WTC11 (cell line): ENCODE measurements around the gene NDUFS3. TPM values are rescaled to one million over a fixed set of nuclear protein-coding genes. Genes with fewer than 3 reads are reported as not detected.
"Not testable (repeated sequence)": the region's sequence is repeated elsewhere in the genome, so short reads cannot be mapped to it uniquely, and the experiment has no call there.

Source experiments
- ATAC-seq: fragments of 200-7000 bp; cut with Tn5 transposase; 2 replicates; pipeline ENCODE4 v1.10.0; 2021; ENCODE audit warnings: mild to moderate bottlenecking, moderate library complexity
- CTCF ChIA-PET: fragments of 300-600 bp; sonication (Branson Sonifier 250); formaldehyde crosslinking; loops from one replicate; lab custom pipeline; 2021; ENCODE audit warnings: antibody characterized with exemption; lab: Charles Lee
- POLR2A ChIA-PET: fragments of 350-600 bp; sonication (Branson Sonifier 250); formaldehyde crosslinking; loops from one replicate; lab custom pipeline; 2021; ENCODE audit warnings: antibody characterized with exemption; lab: Charles Lee
- DNase-seq: peaks from one replicate; pipeline ENCODE4 v3.0.0; 2021; ENCODE audit warnings: low spot score
- H3K27ac Mint-ChIP-seq: 2 replicates; pipeline ENCODE4 v1.8.0; 2021; ENCODE audit warnings: mixed read lengths
- H3K27me3 Mint-ChIP-seq: 2 replicates; pipeline ENCODE4 v1.8.0; 2021; ENCODE audit warnings: low read depth, mild to moderate bottlenecking, moderate library complexity, mixed read lengths
- H3K36me3 Mint-ChIP-seq: 2 replicates; pipeline ENCODE4 v1.8.0; 2021; ENCODE audit warnings: mixed read lengths
- H3K4me1 Mint-ChIP-seq: 2 replicates; pipeline ENCODE4 v1.8.0; 2022; ENCODE audit warnings: mixed read lengths
- H3K4me3 Mint-ChIP-seq: 2 replicates; pipeline ENCODE4 v1.8.0; 2021; ENCODE audit warnings: mild to moderate bottlenecking, moderate library complexity, mixed read lengths
- H3K9me3 Mint-ChIP-seq: 2 replicates; pipeline ENCODE4 v1.8.0; 2021; ENCODE audit warnings: mixed read lengths
- ETV6 ChIP-seq: sonication (generic); formaldehyde crosslinking; IDR thresholded peaks from 2 replicates; pipeline ENCODE4 v1.8.1; 2022; ENCODE audit warnings: mild to moderate bottlenecking, missing genetic modification reagents
- FOXK1 ChIP-seq: sonication (generic); formaldehyde crosslinking; IDR thresholded peaks from 2 replicates; pipeline ENCODE4 v1.8.0; 2022; ENCODE audit warnings: mild to moderate bottlenecking, moderate library complexity, missing genetic modification reagents
- GABPB1 ChIP-seq: sonication (generic); formaldehyde crosslinking; IDR thresholded peaks from 2 replicates; pipeline ENCODE4 v1.8.1; 2023; ENCODE audit warnings: mild to moderate bottlenecking, missing genetic modification reagents
- JAZF1 ChIP-seq: fragments of 250-450 bp; sonication (Bioruptor Pico); IDR thresholded peaks from 2 replicates; pipeline ENCODE4 v1.9.0; 2021; ENCODE audit warnings: moderate library complexity, mild to moderate bottlenecking, inconsistent platforms
- KAT7 ChIP-seq: sonication (generic); formaldehyde crosslinking; IDR thresholded peaks from 2 replicates; pipeline ENCODE4 v1.8.1; 2023; ENCODE audit warnings: missing genetic modification reagents, mild to moderate bottlenecking, borderline replicate concordance
- MYBL2 ChIP-seq: sonication (generic); formaldehyde crosslinking; IDR thresholded peaks from 2 replicates; pipeline ENCODE4 v1.8.1; 2023; ENCODE audit warnings: mild to moderate bottlenecking, moderate library complexity, missing genetic modification reagents
- NFYB ChIP-seq: sonication (generic); formaldehyde crosslinking; conservative IDR thresholded peaks from 2 replicates; pipeline ENCODE4 v1.8.0; 2022; ENCODE audit warnings: low read depth, missing genetic modification reagents
- SMAD4 ChIP-seq: sonication (generic); formaldehyde crosslinking; IDR thresholded peaks from 2 replicates; pipeline ENCODE4 v1.8.0; 2022; ENCODE audit warnings: mild to moderate bottlenecking, missing genetic modification reagents
- TP53 ChIP-seq: sonication (generic); formaldehyde crosslinking; IDR thresholded peaks from 2 replicates; pipeline ENCODE4 v1.8.1; 2023; ENCODE audit warnings: mild to moderate bottlenecking, missing genetic modification reagents
- ZBTB21 ChIP-seq: sonication (generic); formaldehyde crosslinking; IDR thresholded peaks from 2 replicates; pipeline ENCODE4 v1.8.1; 2023; ENCODE audit warnings: mild to moderate bottlenecking, missing genetic modification reagents, borderline replicate concordance
- ZNF219 ChIP-seq: sonication (generic); formaldehyde crosslinking; IDR thresholded peaks from 2 replicates; pipeline ENCODE4 v1.8.0; 2023; ENCODE audit warnings: missing genetic modification reagents, mild to moderate bottlenecking, borderline replicate concordance
- ZNF263 ChIP-seq: sonication (generic); formaldehyde crosslinking; IDR thresholded peaks from 2 replicates; pipeline ENCODE4 v1.8.1; 2022; ENCODE audit warnings: low read depth, mild to moderate bottlenecking, moderate library complexity, missing genetic modification reagents
- total RNA-seq: library from RNA; stranded (reverse); gene quantifications from 3 replicates; pipeline ENCODE4 v1.2.3, GENCODE V29; 2021
- TF ChIP-seq, protein P1 (sequence below): sonication (generic); formaldehyde crosslinking; IDR thresholded peaks from 2 replicates; pipeline ENCODE4 v1.8.1; 2022; ENCODE audit warnings: low read depth, missing genetic modification reagents, borderline replicate concordance
- TF ChIP-seq, protein P2 (sequence below): fragments of 250-450 bp; sonication (Bioruptor Pico); IDR thresholded peaks from 2 replicates; pipeline ENCODE4 v2.1.2; 2022; ENCODE audit warnings: mild to moderate bottlenecking, moderate library complexity
- TF ChIP-seq, protein P3 (sequence below): fragments of 200-600 bp; IDR thresholded peaks from 2 replicates; pipeline ENCODE4 v1.8.0; 2022; ENCODE audit warnings: antibody characterized with exemption
- TF ChIP-seq, protein P4 (sequence below): sonication (generic); formaldehyde crosslinking; IDR thresholded peaks from 2 replicates; pipeline ENCODE4 v1.8.1; 2023; ENCODE audit warnings: mild to moderate bottlenecking, missing genetic modification reagents, moderate library complexity
- TF ChIP-seq, protein P5 (sequence below): sonication (generic); formaldehyde crosslinking; IDR thresholded peaks from 2 replicates; pipeline ENCODE4 v1.8.0; 2023; ENCODE audit warnings: missing genetic modification reagents
- TF ChIP-seq, protein P6 (sequence below): sonication (generic); formaldehyde crosslinking; IDR thresholded peaks from 2 replicates; pipeline ENCODE4 v1.8.0; 2022; ENCODE audit warnings: mild to moderate bottlenecking, missing genetic modification reagents
- TF ChIP-seq, protein P7 (sequence below): fragments of 250-450 bp; sonication (Bioruptor Pico); IDR thresholded peaks from 2 replicates; pipeline ENCODE4 v1.9.0; 2021; ENCODE audit warnings: mild to moderate bottlenecking, borderline replicate concordance

Gene NDUFS3
- total RNA-seq, 1 experiment from 2014 or later, result 140 TPM

DNA sequence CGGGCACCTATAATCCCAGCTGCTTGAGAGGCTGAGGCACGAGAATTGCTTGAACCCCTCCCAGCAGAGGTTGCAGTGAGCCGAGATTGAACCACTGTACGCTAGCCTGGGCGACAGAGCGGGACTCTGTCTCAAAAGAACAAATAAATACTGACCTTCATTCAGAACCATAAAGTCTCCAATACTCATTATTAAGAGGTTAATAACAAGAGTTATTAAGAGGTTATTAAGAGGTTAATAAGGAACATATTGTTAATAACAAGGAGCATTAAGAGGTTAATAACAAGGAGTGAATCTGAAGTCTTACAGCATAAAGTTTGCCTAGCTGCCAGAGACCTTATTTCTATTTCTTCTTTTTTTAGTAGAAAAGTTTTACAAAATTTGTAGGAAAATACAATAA, 33.6 kb upstream of the NDUFS3 start:
- Mint-ChIP-seq H3K27ac (no peak overlapping the region), H3K27me3 (no peaks in the 10 kb centered on the region), H3K4me3 (no peak overlapping the region), H3K9me3 (no peaks in the 10 kb centered on the region), H3K36me3 (peaks cover 10% of the 10 kb centered on the region), H3K4me1 (peaks cover 31% of the 10 kb centered on the region)
- ChIA-PET CTCF (no interaction called here), POLR2A (no interaction called here)
- no peak for ATAC-seq
- TF ChIP-seq, protein P1, sequence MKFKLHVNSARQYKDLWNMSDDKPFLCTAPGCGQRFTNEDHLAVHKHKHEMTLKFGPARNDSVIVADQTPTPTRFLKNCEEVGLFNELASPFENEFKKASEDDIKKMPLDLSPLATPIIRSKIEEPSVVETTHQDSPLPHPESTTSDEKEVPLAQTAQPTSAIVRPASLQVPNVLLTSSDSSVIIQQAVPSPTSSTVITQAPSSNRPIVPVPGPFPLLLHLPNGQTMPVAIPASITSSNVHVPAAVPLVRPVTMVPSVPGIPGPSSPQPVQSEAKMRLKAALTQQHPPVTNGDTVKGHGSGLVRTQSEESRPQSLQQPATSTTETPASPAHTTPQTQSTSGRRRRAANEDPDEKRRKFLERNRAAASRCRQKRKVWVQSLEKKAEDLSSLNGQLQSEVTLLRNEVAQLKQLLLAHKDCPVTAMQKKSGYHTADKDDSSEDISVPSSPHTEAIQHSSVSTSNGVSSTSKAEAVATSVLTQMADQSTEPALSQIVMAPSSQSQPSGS, result no peak
- TF ChIP-seq NFYB (no peak), JAZF1 (CRISPR knock-in tag) (no peak), MYBL2 (CRISPR knock-in tag) (no peak), SMAD4 (CRISPR knock-in tag) (no peak), ZBTB21 (no peak), ZNF219 (CRISPR knock-in tag) (no peak), ETV6 (no peak), GABPB1 (CRISPR knock-in tag) (no peak)
- TF ChIP-seq, protein P2, sequence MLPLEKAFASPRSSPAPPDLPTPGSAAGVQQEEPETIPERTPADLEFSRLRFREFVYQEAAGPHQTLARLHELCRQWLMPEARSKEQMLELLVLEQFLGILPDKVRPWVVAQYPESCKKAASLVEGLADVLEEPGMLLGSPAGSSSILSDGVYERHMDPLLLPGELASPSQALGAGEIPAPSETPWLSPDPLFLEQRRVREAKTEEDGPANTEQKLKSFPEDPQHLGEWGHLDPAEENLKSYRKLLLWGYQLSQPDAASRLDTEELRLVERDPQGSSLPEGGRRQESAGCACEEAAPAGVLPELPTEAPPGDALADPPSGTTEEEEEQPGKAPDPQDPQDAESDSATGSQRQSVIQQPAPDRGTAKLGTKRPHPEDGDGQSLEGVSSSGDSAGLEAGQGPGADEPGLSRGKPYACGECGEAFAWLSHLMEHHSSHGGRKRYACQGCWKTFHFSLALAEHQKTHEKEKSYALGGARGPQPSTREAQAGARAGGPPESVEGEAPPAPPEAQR (CRISPR knock-in tag), result no peak
- TF ChIP-seq, protein P3, sequence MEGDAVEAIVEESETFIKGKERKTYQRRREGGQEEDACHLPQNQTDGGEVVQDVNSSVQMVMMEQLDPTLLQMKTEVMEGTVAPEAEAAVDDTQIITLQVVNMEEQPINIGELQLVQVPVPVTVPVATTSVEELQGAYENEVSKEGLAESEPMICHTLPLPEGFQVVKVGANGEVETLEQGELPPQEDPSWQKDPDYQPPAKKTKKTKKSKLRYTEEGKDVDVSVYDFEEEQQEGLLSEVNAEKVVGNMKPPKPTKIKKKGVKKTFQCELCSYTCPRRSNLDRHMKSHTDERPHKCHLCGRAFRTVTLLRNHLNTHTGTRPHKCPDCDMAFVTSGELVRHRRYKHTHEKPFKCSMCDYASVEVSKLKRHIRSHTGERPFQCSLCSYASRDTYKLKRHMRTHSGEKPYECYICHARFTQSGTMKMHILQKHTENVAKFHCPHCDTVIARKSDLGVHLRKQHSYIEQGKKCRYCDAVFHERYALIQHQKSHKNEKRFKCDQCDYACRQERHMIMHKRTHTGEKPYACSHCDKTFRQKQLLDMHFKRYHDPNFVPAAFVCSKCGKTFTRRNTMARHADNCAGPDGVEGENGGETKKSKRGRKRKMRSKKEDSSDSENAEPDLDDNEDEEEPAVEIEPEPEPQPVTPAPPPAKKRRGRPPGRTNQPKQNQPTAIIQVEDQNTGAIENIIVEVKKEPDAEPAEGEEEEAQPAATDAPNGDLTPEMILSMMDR, result no peak
- TF ChIP-seq, protein P4, sequence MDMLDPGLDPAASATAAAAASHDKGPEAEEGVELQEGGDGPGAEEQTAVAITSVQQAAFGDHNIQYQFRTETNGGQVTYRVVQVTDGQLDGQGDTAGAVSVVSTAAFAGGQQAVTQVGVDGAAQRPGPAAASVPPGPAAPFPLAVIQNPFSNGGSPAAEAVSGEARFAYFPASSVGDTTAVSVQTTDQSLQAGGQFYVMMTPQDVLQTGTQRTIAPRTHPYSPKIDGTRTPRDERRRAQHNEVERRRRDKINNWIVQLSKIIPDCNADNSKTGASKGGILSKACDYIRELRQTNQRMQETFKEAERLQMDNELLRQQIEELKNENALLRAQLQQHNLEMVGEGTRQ (CRISPR knock-in tag), result no peak
- TF ChIP-seq, protein P5, sequence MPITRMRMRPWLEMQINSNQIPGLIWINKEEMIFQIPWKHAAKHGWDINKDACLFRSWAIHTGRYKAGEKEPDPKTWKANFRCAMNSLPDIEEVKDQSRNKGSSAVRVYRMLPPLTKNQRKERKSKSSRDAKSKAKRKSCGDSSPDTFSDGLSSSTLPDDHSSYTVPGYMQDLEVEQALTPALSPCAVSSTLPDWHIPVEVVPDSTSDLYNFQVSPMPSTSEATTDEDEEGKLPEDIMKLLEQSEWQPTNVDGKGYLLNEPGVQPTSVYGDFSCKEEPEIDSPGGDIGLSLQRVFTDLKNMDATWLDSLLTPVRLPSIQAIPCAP (CRISPR knock-in tag), result no peak
- no peak for DNase-seq

DNA sequence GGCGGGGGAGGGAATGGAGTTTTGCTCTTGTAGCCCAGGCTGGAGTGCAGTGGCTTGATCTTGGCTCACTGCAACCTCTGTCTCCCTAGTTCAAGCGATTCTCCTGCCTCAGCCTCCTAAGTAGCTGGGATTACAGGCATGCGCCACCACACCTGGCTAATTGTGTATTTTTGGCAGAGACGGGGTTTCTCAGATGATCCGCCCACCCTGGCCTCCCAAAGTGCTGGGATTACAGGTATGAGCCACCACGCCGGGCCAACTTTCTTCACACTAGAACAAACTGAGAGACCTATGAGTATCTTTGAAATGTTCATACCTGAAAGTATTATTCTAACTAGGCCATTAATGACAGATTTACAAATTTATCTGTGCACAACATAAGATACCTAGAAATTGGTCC, 32.6 kb upstream of the NDUFS3 start:
- not testable (repeated sequence) for DNase-seq, H3K27me3 Mint-ChIP-seq
- CTCF ChIA-PET, result interaction anchor here (0.7 kb wide), 1 partner anchor 197 kb away, joined by 5 read pairs; no protein-coding TSS in a partner anchor

DNA sequence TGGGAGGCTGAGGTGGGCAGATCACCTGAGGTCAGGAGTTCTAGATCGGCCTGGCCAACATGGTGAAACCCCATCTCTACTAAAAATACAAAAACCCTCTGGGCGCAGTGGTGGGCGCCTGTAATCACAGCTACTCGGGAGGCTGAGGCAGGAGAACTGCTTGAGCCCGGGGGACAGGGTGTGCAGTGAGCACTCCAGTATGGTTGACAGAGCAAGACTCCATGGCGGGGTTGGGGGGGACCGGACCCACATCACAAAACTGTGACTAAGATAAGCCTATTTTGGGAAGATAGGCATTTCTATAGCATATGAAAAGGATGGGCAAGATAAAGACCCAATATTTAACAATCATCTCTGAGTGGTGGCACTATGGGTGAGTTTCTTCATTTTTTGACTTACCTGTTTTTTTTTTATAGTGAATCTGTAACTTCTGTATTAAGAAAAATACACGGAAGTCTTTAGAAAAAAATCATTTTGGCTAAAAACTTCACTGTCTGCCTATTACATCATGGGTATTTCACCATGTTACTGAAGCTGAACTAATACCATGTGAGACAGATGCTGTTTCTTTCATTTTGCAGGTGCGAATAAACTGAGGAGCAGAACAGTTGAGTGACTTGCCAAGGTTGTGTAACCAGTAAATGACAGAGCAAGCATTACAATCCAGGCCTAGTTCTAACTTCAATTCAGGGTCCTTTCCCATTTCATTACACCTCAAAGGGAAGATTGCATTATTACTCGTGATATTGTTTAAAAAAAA, 28.4 kb upstream of the NDUFS3 start:
- Mint-ChIP-seq H3K27me3 (no peaks in the 10 kb centered on the region), H3K36me3 (peaks cover 18% of the 10 kb centered on the region), H3K9me3 (no peaks in the 10 kb centered on the region), H3K4me1 (peaks cover 38% of the 10 kb centered on the region), H3K27ac (peak overlapping the region; percentile 76), H3K4me3 (no peak overlapping the region; the same call in 1 of the 2 replicates)
- ChIA-PET CTCF (interaction anchor here (1.0 to 1.7 kb wide), 2 partner anchors 18 to 35 kb away, joined by 3 to 9 read pairs; no protein-coding TSS in a partner anchor), POLR2A (no interaction called here)
- DNase-seq (no peak), ATAC-seq (no peak)
- TF ChIP-seq KAT7 (CRISPR knock-in tag) (no peak), FOXK1 (no peak), TP53 (CRISPR knock-in tag) (no peak), ZNF263 (CRISPR knock-in tag) (no peak)
- TF ChIP-seq, protein P6, sequence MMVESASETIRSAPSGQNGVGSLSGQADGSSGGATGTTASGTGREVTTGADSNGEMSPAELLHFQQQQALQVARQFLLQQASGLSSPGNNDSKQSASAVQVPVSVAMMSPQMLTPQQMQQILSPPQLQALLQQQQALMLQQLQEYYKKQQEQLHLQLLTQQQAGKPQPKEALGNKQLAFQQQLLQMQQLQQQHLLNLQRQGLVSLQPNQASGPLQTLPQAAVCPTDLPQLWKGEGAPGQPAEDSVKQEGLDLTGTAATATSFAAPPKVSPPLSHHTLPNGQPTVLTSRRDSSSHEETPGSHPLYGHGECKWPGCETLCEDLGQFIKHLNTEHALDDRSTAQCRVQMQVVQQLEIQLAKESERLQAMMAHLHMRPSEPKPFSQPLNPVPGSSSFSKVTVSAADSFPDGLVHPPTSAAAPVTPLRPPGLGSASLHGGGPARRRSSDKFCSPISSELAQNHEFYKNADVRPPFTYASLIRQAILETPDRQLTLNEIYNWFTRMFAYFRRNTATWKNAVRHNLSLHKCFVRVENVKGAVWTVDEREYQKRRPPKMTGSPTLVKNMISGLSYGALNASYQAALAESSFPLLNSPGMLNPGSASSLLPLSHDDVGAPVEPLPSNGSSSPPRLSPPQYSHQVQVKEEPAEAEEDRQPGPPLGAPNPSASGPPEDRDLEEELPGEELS, result no peak
- TF ChIP-seq, protein P7, sequence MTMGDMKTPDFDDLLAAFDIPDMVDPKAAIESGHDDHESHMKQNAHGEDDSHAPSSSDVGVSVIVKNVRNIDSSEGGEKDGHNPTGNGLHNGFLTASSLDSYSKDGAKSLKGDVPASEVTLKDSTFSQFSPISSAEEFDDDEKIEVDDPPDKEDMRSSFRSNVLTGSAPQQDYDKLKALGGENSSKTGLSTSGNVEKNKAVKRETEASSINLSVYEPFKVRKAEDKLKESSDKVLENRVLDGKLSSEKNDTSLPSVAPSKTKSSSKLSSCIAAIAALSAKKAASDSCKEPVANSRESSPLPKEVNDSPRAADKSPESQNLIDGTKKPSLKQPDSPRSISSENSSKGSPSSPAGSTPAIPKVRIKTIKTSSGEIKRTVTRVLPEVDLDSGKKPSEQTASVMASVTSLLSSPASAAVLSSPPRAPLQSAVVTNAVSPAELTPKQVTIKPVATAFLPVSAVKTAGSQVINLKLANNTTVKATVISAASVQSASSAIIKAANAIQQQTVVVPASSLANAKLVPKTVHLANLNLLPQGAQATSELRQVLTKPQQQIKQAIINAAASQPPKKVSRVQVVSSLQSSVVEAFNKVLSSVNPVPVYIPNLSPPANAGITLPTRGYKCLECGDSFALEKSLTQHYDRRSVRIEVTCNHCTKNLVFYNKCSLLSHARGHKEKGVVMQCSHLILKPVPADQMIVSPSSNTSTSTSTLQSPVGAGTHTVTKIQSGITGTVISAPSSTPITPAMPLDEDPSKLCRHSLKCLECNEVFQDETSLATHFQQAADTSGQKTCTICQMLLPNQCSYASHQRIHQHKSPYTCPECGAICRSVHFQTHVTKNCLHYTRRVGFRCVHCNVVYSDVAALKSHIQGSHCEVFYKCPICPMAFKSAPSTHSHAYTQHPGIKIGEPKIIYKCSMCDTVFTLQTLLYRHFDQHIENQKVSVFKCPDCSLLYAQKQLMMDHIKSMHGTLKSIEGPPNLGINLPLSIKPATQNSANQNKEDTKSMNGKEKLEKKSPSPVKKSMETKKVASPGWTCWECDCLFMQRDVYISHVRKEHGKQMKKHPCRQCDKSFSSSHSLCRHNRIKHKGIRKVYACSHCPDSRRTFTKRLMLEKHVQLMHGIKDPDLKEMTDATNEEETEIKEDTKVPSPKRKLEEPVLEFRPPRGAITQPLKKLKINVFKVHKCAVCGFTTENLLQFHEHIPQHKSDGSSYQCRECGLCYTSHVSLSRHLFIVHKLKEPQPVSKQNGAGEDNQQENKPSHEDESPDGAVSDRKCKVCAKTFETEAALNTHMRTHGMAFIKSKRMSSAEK (CRISPR knock-in tag), result no peak

More for the DNA sequence above, 32.6 kb upstream of the NDUFS3 start:
- POLR2A ChIA-PET, result interaction anchor here (0.6 kb wide), 1 partner anchor 377 kb away, joined by 3 read pairs; no protein-coding TSS in a partner anchor
- not testable (repeated sequence) for H3K27ac Mint-ChIP-seq, H3K4me3 Mint-ChIP-seq, H3K9me3 Mint-ChIP-seq, ATAC-seq
- H3K36me3 Mint-ChIP-seq, result peaks cover 15% of the 10 kb centered on the region
- H3K4me1 Mint-ChIP-seq, result peaks cover 31% of the 10 kb centered on the region
